Mucosa of descending colon (tissue), 3 donors: ENCODE data around the gene TMEM181. TPM values are rescaled to one million over a fixed set of nuclear protein-coding genes. Genes with fewer than 3 reads are reported as not detected.
"Not testable (repeated sequence)": the region's sequence is repeated elsewhere in the genome, so short reads cannot be mapped to it uniquely, and the experiment has no call there.

ENCODE experiments used
- ATAC-seq: fragments of 200-7000 bp; cut with Tn5 transposase; one replicate; pipeline ENCODE4 v1.9.1; 2020; ENCODE audit warnings: mild to moderate bottlenecking, moderate library complexity
- DNase-seq, 3 donors: peaks; one replicate each; pipeline ENCODE4 v3.0.0-alpha.2; 2020
- H3K36me3 ChIP-seq: fragments of 200-600 bp; one replicate; pipeline ENCODE4 v1.8.0; 2021; ENCODE audit warnings: low read depth, mild to moderate bottlenecking
- H3K4me1 ChIP-seq: fragments of 200-600 bp; one replicate; pipeline ENCODE4 v1.8.0; 2021; ENCODE audit warnings: low read depth, mild to moderate bottlenecking
- H3K4me3 ChIP-seq: fragments of 200-600 bp; one replicate; pipeline ENCODE4 v1.8.0; 2021; ENCODE audit warnings: mild to moderate bottlenecking
- H3K9me3 ChIP-seq: fragments of 200-600 bp; one replicate; pipeline ENCODE4 v1.8.0; 2021; ENCODE audit warnings: mild to moderate bottlenecking
- CTCF ChIP-seq: fragments of 200-600 bp; IDR thresholded peaks from one replicate; pipeline ENCODE4 v1.8.0; 2022; ENCODE audit warnings: antibody characterized with exemption, mild to moderate bottlenecking
- intact Hi-C, 2 donors: fragments of 100-400 bp; cut with DNase I in 1 of 2; cut with micrococcal nuclease in 1 of 2; formaldehyde crosslinking; loops; one replicate each; pipeline versions ENCODE4 v1.11.0 to v1.11.1; 2022; cut with DNase I, micrococcal nuclease
- total RNA-seq, 3 donors: library from RNA; stranded (reverse); fragmentation: NEBNext Ultra II Directional in 2 of 3; extraction: Animal tissue kit (Norgen Biotek cat#: 25700) in 2 of 3; gene quantifications; one replicate each; pipeline versions ENCODE4 v1.2.1 to v1.2.4, GENCODE V29; 2021 to 2023
- donor health status: DM: no; HTN: no; CAD: no; lungs with moderate emphysema.
- donor health status: DM: no; HTN: no; CAD: no.
- donor health status: DM: no; HTN: yes; CAD: no.

TMEM181 gene
- total RNA-seq, 3 donors from 2014 or later, result 35.7 to 47.8 (median 39.4) TPM

- no peak overlapping the region for H3K4me3 ChIP-seq
- ATAC-seq, result no peak
- no peaks in the 10 kb centered on the region for H3K9me3 ChIP-seq
- DNase-seq, result no peak
- H3K4me1 ChIP-seq, result peaks cover 9% of the 10 kb centered on the region
- no peak for TF ChIP-seq CTCF
- no peaks in the 10 kb centered on the region for H3K36me3 ChIP-seq
- intact Hi-C loops, result loop anchor here in 1 of 2 donors (10.0 kb wide), 1 partner anchor 292 kb away; no protein-coding TSS in a partner anchor
Measured at GRCh38 chr6:158517038-158517437, 42.9 kb upstream of the TMEM181 start.

DNA sequence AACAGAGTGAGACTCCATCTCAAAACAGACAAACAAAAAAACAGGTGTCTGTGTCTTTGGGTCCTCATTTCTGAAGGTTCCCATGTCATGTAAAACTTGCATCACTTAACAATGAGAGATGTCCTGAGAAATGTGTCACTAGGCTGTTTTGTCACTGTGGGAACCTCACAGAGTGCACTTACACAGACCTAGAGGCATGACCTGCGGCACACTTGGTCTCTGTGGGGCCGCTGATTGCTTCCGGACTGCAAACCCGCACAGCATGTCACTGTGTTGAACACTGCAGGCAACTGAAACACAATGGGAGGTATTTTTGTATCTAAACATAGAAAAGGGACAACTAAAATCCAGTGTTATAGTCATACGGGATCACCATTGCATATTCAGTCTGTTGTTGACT, 42.3 kb upstream of the TMEM181 start:
- no peak for TF ChIP-seq CTCF
- intact Hi-C loops, result loop anchor here in 1 of 2 donors (10.0 kb wide), 1 partner anchor 293 kb away; no protein-coding TSS in a partner anchor
- Histone ChIP-seq H3K9me3 (no peaks in the 10 kb centered on the region), H3K4me3 (no peak overlapping the region), H3K4me1 (peaks cover 9% of the 10 kb centered on the region), H3K36me3 (no peaks in the 10 kb centered on the region)
- DNase-seq (no peak), ATAC-seq (no peak)

DNA sequence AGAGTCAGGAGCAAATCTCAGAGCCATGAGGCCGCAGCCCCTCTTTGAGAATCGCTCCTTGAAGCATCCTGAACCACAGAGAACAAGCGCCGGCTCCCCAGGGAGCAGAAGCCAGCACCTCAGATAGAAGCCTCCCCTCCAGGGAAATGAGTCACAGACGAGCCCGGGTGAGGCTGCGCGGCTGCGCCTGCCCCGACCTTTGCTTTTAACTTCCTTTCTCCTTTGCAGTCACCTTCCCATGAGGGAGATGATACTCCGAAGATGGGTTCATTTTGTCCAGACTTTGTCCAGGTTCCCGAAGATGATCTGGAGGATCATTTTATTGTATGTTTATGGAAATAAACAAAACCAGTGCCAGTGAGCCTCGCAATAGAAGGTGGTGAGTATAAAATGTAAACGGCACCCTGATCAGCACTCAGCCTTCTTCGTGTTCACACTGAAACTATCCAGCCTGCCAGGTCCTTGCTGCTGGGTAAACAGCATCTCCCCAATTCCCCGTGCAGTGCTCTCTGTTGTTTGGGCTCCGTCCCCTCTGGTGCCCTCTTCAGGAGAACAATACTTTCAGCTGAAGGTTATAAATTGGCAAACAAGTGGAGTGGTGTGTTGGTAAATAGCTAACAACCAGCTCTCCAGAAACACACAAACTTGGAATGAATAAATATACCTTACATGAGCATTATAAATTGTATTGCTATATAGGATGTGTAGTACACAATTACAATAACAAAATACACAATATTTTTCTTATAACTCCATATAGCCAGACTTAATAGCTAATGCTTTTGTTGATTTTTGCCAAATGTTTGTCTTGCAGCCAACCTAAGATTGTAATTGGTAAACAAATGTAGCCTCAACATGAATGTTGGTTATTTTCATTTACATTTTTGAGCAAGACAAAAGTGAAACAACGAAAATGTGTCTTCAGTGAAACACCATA, 41.4 kb upstream of the TMEM181 start:
- Histone ChIP-seq H3K4me3 (no peak overlapping the region), H3K9me3 (no peaks in the 10 kb centered on the region), H3K4me1 (peaks cover 9% of the 10 kb centered on the region), H3K36me3 (no peaks in the 10 kb centered on the region)
- intact Hi-C loops, result loop anchor here in 1 of 2 donors (10.0 kb wide), 1 partner anchor 294 kb away; no protein-coding TSS in a partner anchor
- peak; percentile 91 for ATAC-seq
- DNase-seq, result peak in 2 of 3 donors; percentile 45 to 58
- TF ChIP-seq CTCF, result peak; percentile 23

- DNase-seq, result no peak
- TF ChIP-seq CTCF, result no peak
- intact Hi-C loops, result loop anchor here in 1 of 2 donors (10.0 kb wide), 1 partner anchor 294 kb away; no protein-coding TSS in a partner anchor
- Histone ChIP-seq H3K36me3 (no peaks in the 10 kb centered on the region), H3K4me3 (no peak overlapping the region), H3K4me1 (peaks cover 9% of the 10 kb centered on the region), H3K9me3 (no peaks in the 10 kb centered on the region)
- no peak for ATAC-seq
Measured at GRCh38 chr6:158519300-158519699, 40.6 kb upstream of the TMEM181 start.

- DNase-seq (no peak), ATAC-seq (no peak)
- H3K9me3 ChIP-seq, result no peaks in the 10 kb centered on the region
- intact Hi-C loops, result loop anchor here in 1 of 2 donors (10.0 kb wide), 1 partner anchor 295 kb away; no protein-coding TSS in a partner anchor
- H3K4me1 ChIP-seq, result peaks cover 9% of the 10 kb centered on the region
- H3K4me3 ChIP-seq, result no peak overlapping the region
- TF ChIP-seq CTCF, result no peak
- H3K36me3 ChIP-seq, result no peaks in the 10 kb centered on the region
Measured at GRCh38 chr6:158519761-158520160, 40.1 kb upstream of the TMEM181 start.

GRCh38 chr6:158520975-158521374, 38.9 kb upstream of the TMEM181 start:
- ATAC-seq, intact Hi-C loops, H3K9me3 ChIP-seq, H3K36me3 ChIP-seq, H3K4me3 ChIP-seq, H3K4me1 ChIP-seq, DNase-seq: not testable (repeated sequence)
